ENCODE results near the gene UNC13A. TPM values are rescaled to one million over a fixed set of nuclear protein-coding genes. Genes with fewer than 3 reads are reported as not detected.

The UNC13A gene
- polyA plus RNA-seq, 3 donors, result 0.01 TPM; not detected in 2

- Histone ChIP-seq H3K27me3 (ENCODE audit: control insufficient read depth in 2 of 2, insufficient read depth in 2 of 2, low read length in 2 of 2) (peaks cover 21 to 61% of the 10 kb centered on the region in 2 donors), H3K4me1 (ENCODE audit: control insufficient read depth in 1 of 2, insufficient read depth in 2 of 2, low read length in 2 of 2) (peaks cover 10 to 11% of the 10 kb centered on the region in 2 donors), H3K4me3 (replicated peaks in 1 of 3; ENCODE audit: low read depth in 2 of 3, low read length in 3 of 3) (no peak overlapping the region), H3K36me3 (replicated peaks in 1 of 2; ENCODE audit: control insufficient read depth in 1 of 2, insufficient read depth in 2 of 2, low read length in 2 of 2) (no peaks in the 10 kb centered on the region), H3K9ac (ENCODE audit: insufficient read depth, low read length, poor library complexity, severe bottlenecking) (no peak overlapping the region), H3K79me2 (ENCODE audit: insufficient read depth, low read length) (no peaks in the 10 kb centered on the region), H3K9me3 (replicated peaks in 1 of 2; ENCODE audit: control insufficient read depth in 1 of 2, insufficient read depth in 1 of 2, low read length in 2 of 2) (peaks cover 0 to 12% of the 10 kb centered on the region in 2 donors), H2AFZ (ENCODE audit: insufficient read depth, low read depth, low read length, poor library complexity, severe bottlenecking) (no peak overlapping the region), H3K27ac (ENCODE audit: low read depth in 1 of 2, low read length in 2 of 2) (no peak overlapping the region), H4K20me1 (ENCODE audit: insufficient read depth, low read length) (no peaks in the 10 kb centered on the region), H3K4me2 (replicated peaks; ENCODE audit: extremely low read depth, low read length, poor library complexity, severe bottlenecking) (no peak overlapping the region)
- no peak for TF ChIP-seq CTCF (IDR thresholded peaks at IDR 0.05)
- no peak overlapping the region for H3K4me3 Mint-ChIP-seq
- 79% methylated on average over 5 of the region's 5 CpGs for WGBS (ENCODE audit: insufficient coverage)
- peaks cover 54 to 84% (median 74%) of the 10 kb centered on the region in 3 donors for H3K27me3 Mint-ChIP-seq (ENCODE audit: low read depth in 3 of 3)
- H3K36me3 Mint-ChIP-seq, result no peaks in the 10 kb centered on the region
- peaks cover 0 to 11% (median 0%) of the 10 kb centered on the region in 7 donors for H3K9me3 Mint-ChIP-seq
- no peak for DNase-seq
- no peak overlapping the region for H3K27ac Mint-ChIP-seq
- peaks cover 12% of the 10 kb centered on the region for H3K4me1 Mint-ChIP-seq
- intact Hi-C loops (cut with micrococcal nuclease), result no loop called here
These were observed 5.9 kb downstream of the UNC13A start for GRCh38 chr19:17682273-17682672.

GRCh38 chr19:17681505-17682125, 6.5 kb downstream of the UNC13A start:
- no peaks in the 10 kb centered on the region for H3K36me3 Mint-ChIP-seq
- Histone ChIP-seq H3K79me2 (ENCODE audit: insufficient read depth, low read length) (no peaks in the 10 kb centered on the region), H3K4me3 (replicated peaks in 1 of 3; ENCODE audit: low read depth in 2 of 3, low read length in 3 of 3) (no peak overlapping the region), H3K36me3 (replicated peaks in 1 of 2; ENCODE audit: control insufficient read depth in 1 of 2, insufficient read depth in 2 of 2, low read length in 2 of 2) (no peaks in the 10 kb centered on the region), H3K4me1 (ENCODE audit: control insufficient read depth in 1 of 2, insufficient read depth in 2 of 2, low read length in 2 of 2) (peaks cover 10 to 11% of the 10 kb centered on the region in 2 donors), H3K27ac (ENCODE audit: low read depth in 1 of 2, low read length in 2 of 2) (no peak overlapping the region), H2AFZ (ENCODE audit: insufficient read depth, low read depth, low read length, poor library complexity, severe bottlenecking) (no peak overlapping the region), H3K9me3 (replicated peaks in 1 of 2; ENCODE audit: control insufficient read depth in 1 of 2, insufficient read depth in 1 of 2, low read length in 2 of 2) (peaks cover 0 to 6% of the 10 kb centered on the region in 2 donors), H3K9ac (ENCODE audit: insufficient read depth, low read length, poor library complexity, severe bottlenecking) (no peak overlapping the region), H3K27me3 (ENCODE audit: control insufficient read depth in 2 of 2, insufficient read depth in 2 of 2, low read length in 2 of 2) (peaks cover 18 to 54% of the 10 kb centered on the region in 2 donors), H4K20me1 (ENCODE audit: insufficient read depth, low read length) (no peaks in the 10 kb centered on the region), H3K4me2 (replicated peaks; ENCODE audit: extremely low read depth, low read length, poor library complexity, severe bottlenecking) (no peak overlapping the region)
- H3K4me1 Mint-ChIP-seq, result peaks cover 12% of the 10 kb centered on the region
- intact Hi-C loops (cut with micrococcal nuclease), result no loop called here
- peaks cover 0 to 8% (median 0%) of the 10 kb centered on the region in 7 donors for H3K9me3 Mint-ChIP-seq
- TF ChIP-seq CTCF (IDR thresholded peaks at IDR 0.05), result no peak
- 50% methylated on average over 17 of the region's 25 CpGs for WGBS (ENCODE audit: insufficient coverage)
- peak in 2 of 3 donors; percentile 29 to 39 for DNase-seq
- peak overlapping the region in 1 of 2 donors; percentile 8 for H3K4me3 Mint-ChIP-seq
- H3K27ac Mint-ChIP-seq, result no peak overlapping the region
- peaks cover 52 to 82% (median 74%) of the 10 kb centered on the region in 3 donors for H3K27me3 Mint-ChIP-seq (ENCODE audit: low read depth in 3 of 3)

All from CD14-positive monocyte (primary cell).